Activated CD4-positive, alpha-beta T cell treated with anti-CD3 and anti-CD28 coated beads, Interleukin-2, amount 10 ng/mL, durations not matched to agents 24 days and 14 days (primary cell): ENCODE data around the gene DENND6B. TPM values are rescaled to one million over a fixed set of nuclear protein-coding genes. Genes with fewer than 3 reads are reported as not detected.

ENCODE experiments used
- DNase-seq: peaks from one replicate; pipeline ENCODE4 v3.0.0; 2022
- H3K27ac Mint-ChIP-seq: one replicate; pipeline ENCODE4 v1.8.0; 2022; ENCODE audit warnings: mild to moderate bottlenecking, mixed read lengths
- H3K27me3 Mint-ChIP-seq: one replicate; pipeline ENCODE4 v1.8.0; 2022; ENCODE audit warnings: mixed read lengths
- H3K36me3 Mint-ChIP-seq: one replicate; pipeline ENCODE4 v1.8.0; 2022; ENCODE audit warnings: low read depth, mild to moderate bottlenecking, mixed read lengths
- H3K4me1 Mint-ChIP-seq: one replicate; pipeline ENCODE4 v1.8.0; 2021; ENCODE audit warnings: mixed read lengths
- H3K4me3 Mint-ChIP-seq: one replicate; pipeline ENCODE4 v1.8.0; 2022; ENCODE audit warnings: mild to moderate bottlenecking, moderate library complexity, mixed read lengths
- H3K9me3 Mint-ChIP-seq: one replicate; pipeline ENCODE4 v1.8.0; 2021; ENCODE audit warnings: mixed read lengths
- intact Hi-C: fragments of 100-400 bp; cut with micrococcal nuclease; formaldehyde crosslinking; loops from one replicate; pipeline ENCODE4 v1.15.1; 2023
- total RNA-seq: library from RNA; stranded (reverse); gene quantifications from 2 replicates; pipeline ENCODE4 v1.2.3, GENCODE V29; 2022

DENND6B gene
- total RNA-seq, 1 donor from 2014 or later: 2.2 TPM

- no peak for DNase-seq
- peaks cover 3% of the 10 kb centered on the region for H3K4me1 Mint-ChIP-seq
- no peak overlapping the region for H3K4me3 Mint-ChIP-seq
- no peak overlapping the region for H3K27ac Mint-ChIP-seq
- no peaks in the 10 kb centered on the region for H3K9me3 Mint-ChIP-seq
- intact Hi-C loops: no loop called here
- H3K27me3 Mint-ChIP-seq: peaks cover 8% of the 10 kb centered on the region
- no peaks in the 10 kb centered on the region for H3K36me3 Mint-ChIP-seq
Measured at GRCh38 chr22:50287731-50288130, 39.1 kb downstream of the DENND6B start.

DNA sequence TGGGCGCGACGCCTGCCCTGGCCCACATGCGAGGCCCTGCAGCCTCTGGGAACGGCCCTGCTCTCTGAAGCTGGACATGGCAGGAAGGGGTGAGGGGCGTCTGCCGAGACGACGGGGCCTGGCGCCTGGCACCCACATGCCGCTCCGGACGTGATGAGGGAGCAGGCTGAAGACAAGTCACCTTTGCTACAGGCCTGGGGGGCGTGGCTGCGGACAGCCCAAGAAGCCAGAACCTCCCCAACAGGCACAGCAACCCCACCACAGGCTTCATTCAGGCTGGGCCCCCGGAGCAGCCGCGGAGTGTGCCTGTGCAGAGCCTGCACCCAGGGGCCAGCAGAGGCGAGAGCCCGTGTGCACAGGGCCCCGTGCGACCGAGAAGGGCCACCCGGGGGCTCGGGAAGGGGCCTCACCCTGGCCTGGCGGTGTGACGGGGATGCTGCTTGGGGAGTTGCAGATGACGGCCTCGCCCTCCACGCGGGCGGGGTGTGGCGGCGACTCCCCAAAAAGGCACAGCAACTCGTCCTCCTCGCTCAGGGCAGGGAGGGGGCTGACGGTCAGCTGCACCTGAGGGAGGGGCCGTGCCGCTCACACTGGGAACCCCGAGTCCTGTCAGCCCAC is 40.0 kb downstream of the DENND6B start:
- H3K27ac Mint-ChIP-seq: no peak overlapping the region
- no peaks in the 10 kb centered on the region for H3K4me1 Mint-ChIP-seq
- no peak overlapping the region for H3K4me3 Mint-ChIP-seq
- no peak for DNase-seq
- no peaks in the 10 kb centered on the region for H3K9me3 Mint-ChIP-seq
- H3K27me3 Mint-ChIP-seq: peaks cover under 1% of the 10 kb centered on the region
- intact Hi-C loops: no loop called here
- no peaks in the 10 kb centered on the region for H3K36me3 Mint-ChIP-seq

GRCh38 chr22:50286275-50286674 is 40.5 kb downstream of the DENND6B start:
- H3K4me1 Mint-ChIP-seq: no peaks in the 10 kb centered on the region
- no peak for DNase-seq
- no peaks in the 10 kb centered on the region for H3K27me3 Mint-ChIP-seq
- intact Hi-C loops: no loop called here
- no peaks in the 10 kb centered on the region for H3K9me3 Mint-ChIP-seq
- no peaks in the 10 kb centered on the region for H3K36me3 Mint-ChIP-seq
- no peak overlapping the region for H3K27ac Mint-ChIP-seq
- no peak overlapping the region for H3K4me3 Mint-ChIP-seq

DNA sequence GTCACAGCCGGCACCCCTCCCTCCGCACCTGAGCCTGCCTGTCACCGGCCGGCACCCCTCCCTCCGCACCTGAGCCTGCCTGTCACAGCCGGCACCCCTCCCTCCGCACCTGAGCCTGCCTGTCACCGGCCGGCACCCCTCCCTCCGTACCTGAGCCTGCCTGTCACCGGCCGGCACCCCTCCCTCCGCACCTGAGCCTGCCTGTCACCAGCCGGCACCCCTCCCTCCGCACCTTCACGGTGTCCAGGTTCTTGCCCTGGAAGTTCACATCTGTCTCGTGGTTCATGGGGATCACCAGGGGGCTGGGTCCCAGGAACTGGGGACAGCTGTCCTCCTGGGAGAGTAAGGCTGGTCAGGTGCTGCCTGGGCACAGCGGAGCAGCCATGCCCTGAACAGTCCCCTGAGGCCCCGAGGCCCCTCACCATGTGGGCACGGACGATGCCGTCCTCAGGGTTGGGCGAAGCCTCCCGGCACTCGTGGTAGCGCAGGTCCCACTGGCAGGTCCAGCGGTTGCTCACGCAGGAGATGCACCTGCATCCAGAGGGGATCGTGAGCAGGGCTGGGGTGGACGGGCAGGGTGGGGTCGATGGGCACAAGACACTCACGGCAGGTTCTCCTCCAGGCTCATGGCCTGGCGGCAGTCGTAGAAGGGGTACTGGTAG is 41.1 kb downstream of the DENND6B start:
- Mint-ChIP-seq H3K4me3 (no peak overlapping the region), H3K4me1 (no peaks in the 10 kb centered on the region), H3K27me3 (no peaks in the 10 kb centered on the region), H3K27ac (no peak overlapping the region), H3K36me3 (no peaks in the 10 kb centered on the region), H3K9me3 (no peaks in the 10 kb centered on the region)
- no peak for DNase-seq
- intact Hi-C loops: no loop called here

DNA sequence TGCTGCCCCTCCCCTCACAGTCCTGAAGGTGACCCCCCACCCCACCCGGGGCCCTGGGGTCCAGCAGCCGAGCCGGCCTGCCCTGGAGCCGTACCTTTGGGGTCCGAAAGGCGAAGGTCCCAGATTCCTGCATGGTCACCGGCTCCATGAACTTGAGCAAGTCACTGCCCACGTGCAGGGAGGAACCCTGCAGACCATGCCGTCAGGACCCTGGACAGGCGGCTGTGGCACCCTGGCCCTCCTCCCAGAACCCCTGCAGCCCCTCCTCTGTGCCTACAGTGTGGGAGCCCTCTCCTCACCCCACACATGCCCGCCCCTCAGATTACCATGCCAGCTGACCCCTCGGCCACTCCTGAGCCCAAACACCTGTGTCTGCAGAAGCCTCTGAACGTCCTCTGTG is 42.3 kb downstream of the DENND6B start:
- no peaks in the 10 kb centered on the region for H3K9me3 Mint-ChIP-seq

GRCh38 chr22:50283821-50284220 is 43.0 kb downstream of the DENND6B start:
- Mint-ChIP-seq H3K4me1 (no peaks in the 10 kb centered on the region), H3K36me3 (no peaks in the 10 kb centered on the region), H3K27ac (no peak overlapping the region), H3K9me3 (no peaks in the 10 kb centered on the region), H3K27me3 (no peaks in the 10 kb centered on the region), H3K4me3 (no peak overlapping the region)
- no peak for DNase-seq
- intact Hi-C loops: no loop called here

More for the DNA sequence above, 42.3 kb downstream of the DENND6B start:
- Mint-ChIP-seq H3K27me3 (no peaks in the 10 kb centered on the region), H3K36me3 (no peaks in the 10 kb centered on the region), H3K4me1 (no peaks in the 10 kb centered on the region), H3K4me3 (no peak overlapping the region), H3K27ac (no peak overlapping the region)
- intact Hi-C loops: no loop called here
- DNase-seq: no peak

DNA sequence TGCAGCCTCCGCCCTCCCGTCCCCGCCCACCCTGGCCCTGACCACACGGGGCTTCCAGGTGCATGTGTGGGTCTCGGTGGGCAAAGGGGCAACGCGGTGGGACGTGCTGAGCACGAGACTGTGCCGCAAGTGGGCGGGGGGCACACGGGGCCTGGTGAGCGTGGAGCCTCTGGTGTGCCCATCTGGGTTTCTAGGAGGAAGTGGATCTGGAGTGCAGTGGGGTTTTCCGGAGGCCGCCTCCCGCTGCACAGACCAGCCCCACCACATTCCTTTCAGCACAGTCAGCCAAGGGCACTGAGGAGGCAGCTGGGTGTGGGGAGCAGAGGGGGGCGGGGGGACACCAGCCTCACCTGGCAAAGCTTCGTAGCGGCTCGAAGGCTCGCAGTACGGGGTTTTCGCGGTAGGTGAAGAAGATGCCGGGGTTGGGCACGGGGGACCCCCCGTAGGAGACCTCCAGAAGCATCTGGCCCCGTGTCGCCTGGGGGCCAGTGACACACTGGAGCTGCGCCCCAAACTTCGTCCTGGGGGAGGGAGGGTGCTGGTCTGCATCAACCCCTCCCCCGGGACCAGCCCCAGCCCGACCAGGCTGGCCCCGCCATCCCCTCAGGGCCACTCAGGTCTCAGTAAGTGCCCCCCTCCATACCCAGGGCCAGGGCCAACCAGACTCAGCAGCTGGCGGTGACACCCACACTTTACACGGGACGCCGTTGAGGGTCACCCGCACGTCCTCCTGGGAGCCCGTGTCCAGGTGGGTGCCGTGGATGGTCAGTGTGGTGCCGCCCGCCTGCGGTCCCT is 44.3 kb downstream of the DENND6B start:
- no peak for DNase-seq
- Mint-ChIP-seq H3K9me3 (no peaks in the 10 kb centered on the region), H3K4me1 (no peaks in the 10 kb centered on the region), H3K27me3 (no peaks in the 10 kb centered on the region), H3K36me3 (no peaks in the 10 kb centered on the region), H3K27ac (no peak overlapping the region), H3K4me3 (no peak overlapping the region)
- intact Hi-C loops: no loop called here

- Mint-ChIP-seq H3K4me1 (no peaks in the 10 kb centered on the region), H3K27me3 (no peaks in the 10 kb centered on the region), H3K27ac (no peak overlapping the region), H3K9me3 (no peaks in the 10 kb centered on the region), H3K36me3 (no peaks in the 10 kb centered on the region), H3K4me3 (no peak overlapping the region)
- intact Hi-C loops: no loop called here
- DNase-seq: no peak
Measured at GRCh38 chr22:50281957-50282356, 44.9 kb downstream of the DENND6B start.

- Mint-ChIP-seq H3K4me1 (no peaks in the 10 kb centered on the region), H3K27me3 (no peaks in the 10 kb centered on the region), H3K9me3 (no peaks in the 10 kb centered on the region), H3K36me3 (no peaks in the 10 kb centered on the region), H3K27ac (no peak overlapping the region), H3K4me3 (no peak overlapping the region)
- DNase-seq: no peak
- intact Hi-C loops: no loop called here
Measured at GRCh38 chr22:50281384-50281760, 45.4 kb downstream of the DENND6B start.

GRCh38 chr22:50280708-50281383 is 46.0 kb downstream of the DENND6B start:
- intact Hi-C loops: no loop called here
- H3K4me3 Mint-ChIP-seq: no peak overlapping the region
- H3K9me3 Mint-ChIP-seq: no peaks in the 10 kb centered on the region
- H3K36me3 Mint-ChIP-seq: no peaks in the 10 kb centered on the region
- H3K4me1 Mint-ChIP-seq: no peaks in the 10 kb centered on the region
- no peak overlapping the region for H3K27ac Mint-ChIP-seq
- no peaks in the 10 kb centered on the region for H3K27me3 Mint-ChIP-seq
- no peak for DNase-seq

DNA sequence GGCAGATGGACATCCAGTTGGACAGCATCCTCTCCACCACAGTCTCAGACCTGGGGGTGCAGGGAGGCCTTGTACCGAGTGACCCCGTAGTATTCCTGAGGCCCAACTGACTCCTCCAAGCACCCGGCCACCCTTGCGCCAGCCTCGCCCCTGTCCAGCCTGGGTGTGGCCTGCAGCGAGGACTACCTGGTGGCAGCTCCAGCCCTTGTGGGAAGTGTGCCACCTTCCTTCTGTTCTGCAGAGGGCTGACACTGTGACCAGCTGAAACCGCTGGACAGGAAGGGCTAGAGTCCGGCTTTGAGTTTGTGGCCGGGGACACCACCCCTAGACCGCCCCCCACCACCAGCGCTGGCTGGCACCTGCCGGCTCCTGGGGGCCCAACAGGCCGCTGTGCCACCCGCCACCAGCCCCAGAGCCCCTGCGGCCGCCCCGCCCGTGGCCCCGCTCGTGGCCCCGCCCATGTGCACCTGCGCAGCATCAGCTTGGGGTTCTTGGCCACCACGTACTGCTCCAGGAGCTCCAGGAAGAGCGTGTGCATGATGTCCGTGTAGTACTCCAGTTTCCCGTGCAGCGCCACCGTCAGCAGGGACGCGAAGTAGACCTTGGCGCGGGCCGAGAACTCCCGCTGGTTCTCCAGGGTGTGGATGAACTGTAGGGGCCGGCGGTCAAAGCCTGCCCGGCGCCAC is 46.6 kb downstream of the DENND6B start:
- Mint-ChIP-seq H3K9me3 (no peaks in the 10 kb centered on the region), H3K27ac (no peak overlapping the region), H3K36me3 (no peaks in the 10 kb centered on the region), H3K27me3 (no peaks in the 10 kb centered on the region), H3K4me1 (no peaks in the 10 kb centered on the region), H3K4me3 (no peak overlapping the region)
- intact Hi-C loops: no loop called here
- no peak for DNase-seq

DNA sequence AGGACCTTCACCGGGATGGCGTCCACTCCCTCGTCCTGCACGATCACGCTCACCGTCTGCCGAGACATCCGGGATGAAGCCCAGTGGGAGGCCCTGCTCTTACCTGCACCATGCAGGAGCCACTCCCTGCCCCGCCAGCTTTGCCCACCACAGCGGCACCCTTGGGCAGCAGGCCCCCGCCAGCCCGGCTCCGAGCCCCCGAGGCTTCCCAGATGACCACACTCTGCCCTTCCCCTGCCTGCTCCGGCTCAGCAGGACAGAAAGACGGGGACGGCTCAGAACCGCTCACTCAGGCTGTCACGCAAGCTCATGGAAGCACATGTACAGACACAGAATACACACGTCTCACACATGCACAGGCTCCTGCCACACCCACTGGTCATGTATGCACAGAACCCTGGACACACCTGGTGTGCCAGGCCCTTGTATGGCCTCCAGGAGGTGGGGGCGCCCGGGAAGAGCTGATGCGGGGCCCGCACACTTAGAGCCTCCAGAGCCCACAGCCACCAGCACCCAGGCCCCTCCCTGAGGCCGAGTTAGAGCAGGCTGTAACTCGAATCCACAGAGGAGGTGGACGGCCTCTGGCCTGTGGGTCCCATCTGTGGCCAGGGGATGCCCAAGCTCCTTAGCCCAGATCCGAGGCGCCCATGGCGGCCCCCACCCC is 47.7 kb downstream of the DENND6B start:
- H3K27ac Mint-ChIP-seq: no peak overlapping the region

GRCh38 chr22:50278461-50278860 is 48.4 kb downstream of the DENND6B start:
- H3K36me3 Mint-ChIP-seq: no peaks in the 10 kb centered on the region
- H3K27me3 Mint-ChIP-seq: peaks cover 2% of the 10 kb centered on the region
- H3K4me3 Mint-ChIP-seq: no peak overlapping the region
- H3K27ac Mint-ChIP-seq: no peak overlapping the region
- intact Hi-C loops: no loop called here
- DNase-seq: no peak
- peaks cover 6% of the 10 kb centered on the region for H3K4me1 Mint-ChIP-seq
- H3K9me3 Mint-ChIP-seq: no peaks in the 10 kb centered on the region

More for the DNA sequence above, 47.7 kb downstream of the DENND6B start:
- intact Hi-C loops: no loop called here
- Mint-ChIP-seq H3K4me1 (peaks cover 2% of the 10 kb centered on the region), H3K36me3 (no peaks in the 10 kb centered on the region), H3K27me3 (no peaks in the 10 kb centered on the region), H3K9me3 (no peaks in the 10 kb centered on the region), H3K4me3 (no peak overlapping the region)
- no peak for DNase-seq
